Chondrocyte (in vitro differentiated cells): ENCODE measurements around the gene MYH13. TPM values are rescaled to one million over a fixed set of nuclear protein-coding genes. Genes with fewer than 3 reads are reported as not detected.

Source experiments
- DNase-seq: peaks from one replicate; pipeline ENCODE4 v3.0.0; 2021; ENCODE audit warnings: mixed read lengths, low spot score
- H3K27ac Mint-ChIP-seq: one replicate; pipeline ENCODE4 v1.8.0; 2021; ENCODE audit warnings: mild to moderate bottlenecking, moderate library complexity, mixed read lengths; ENCODE audit not compliant: unreplicated experiment
- H3K27me3 Mint-ChIP-seq: 2 replicates; pipeline ENCODE4 v1.8.0; 2021; ENCODE audit warnings: low read depth, mixed read lengths
- H3K36me3 Mint-ChIP-seq: 2 replicates; pipeline ENCODE4 v1.8.0; 2021; ENCODE audit warnings: low read depth, mixed read lengths
- H3K4me1 Mint-ChIP-seq: 2 replicates; pipeline ENCODE4 v1.8.0; 2021; ENCODE audit warnings: low read depth, mild to moderate bottlenecking, mixed read lengths
- H3K4me3 Mint-ChIP-seq: one replicate; pipeline ENCODE4 v1.8.0; 2021; ENCODE audit warnings: mild to moderate bottlenecking, moderate library complexity, mixed read lengths; ENCODE audit not compliant: unreplicated experiment
- H3K9me3 Mint-ChIP-seq: 2 replicates; pipeline ENCODE4 v1.8.0; 2021; ENCODE audit warnings: low read depth, mixed read lengths
- CTCF ChIP-seq: fragments of 200-600 bp; sonication (generic); IDR thresholded peaks from 2 replicates; pipeline ENCODE4 v1.5.0; 2021; ENCODE audit warnings: antibody characterized with exemption, mild to moderate bottlenecking, moderate library complexity
- total RNA-seq: library from RNA; stranded (reverse); gene quantifications from 3 replicates; pipeline ENCODE4 v1.2.1, GENCODE V29; 2021

Gene MYH13
- total RNA-seq, 1 donor from 2014 or later, result not detected

- Mint-ChIP-seq H3K36me3 (no peaks in the 10 kb centered on the region), H3K27ac (no peak overlapping the region), H3K4me3 (no peak overlapping the region), H3K9me3 (no peaks in the 10 kb centered on the region), H3K4me1 (peaks cover 3% of the 10 kb centered on the region), H3K27me3 (peaks cover 15% of the 10 kb centered on the region)
- DNase-seq, result no peak
- peak; percentile 89 for TF ChIP-seq CTCF
Observed at GRCh38 chr17:10327640-10328039, 45.2 kb downstream of the MYH13 start.

GRCh38 chr17:10325031-10325695, 47.6 kb downstream of the MYH13 start:
- Mint-ChIP-seq H3K9me3 (no peaks in the 10 kb centered on the region), H3K36me3 (no peaks in the 10 kb centered on the region), H3K4me3 (no peak overlapping the region)

GRCh38 chr17:10323812-10324610, 48.8 kb downstream of the MYH13 start:
- H3K27ac Mint-ChIP-seq, result no peak overlapping the region
- no peak for TF ChIP-seq CTCF
- peaks cover 3% of the 10 kb centered on the region for H3K4me1 Mint-ChIP-seq
- H3K9me3 Mint-ChIP-seq, result no peaks in the 10 kb centered on the region
- peaks cover 25% of the 10 kb centered on the region for H3K27me3 Mint-ChIP-seq
- H3K4me3 Mint-ChIP-seq, result no peak overlapping the region
- no peak for DNase-seq
- H3K36me3 Mint-ChIP-seq, result no peaks in the 10 kb centered on the region

More at GRCh38 chr17:10325031-10325695, 47.6 kb downstream of the MYH13 start:
- Mint-ChIP-seq H3K4me1 (peaks cover 3% of the 10 kb centered on the region), H3K27me3 (peaks cover 29% of the 10 kb centered on the region), H3K27ac (no peak overlapping the region)
- no peak for TF ChIP-seq CTCF
- no peak for DNase-seq

GRCh38 chr17:10318535-10318934, 54.3 kb downstream of the MYH13 start:
- no peaks in the 10 kb centered on the region for H3K4me1 Mint-ChIP-seq
- peaks cover 24% of the 10 kb centered on the region for H3K27me3 Mint-ChIP-seq
- TF ChIP-seq CTCF, result no peak
- no peaks in the 10 kb centered on the region for H3K9me3 Mint-ChIP-seq
- H3K4me3 Mint-ChIP-seq, result no peak overlapping the region
- no peaks in the 10 kb centered on the region for H3K36me3 Mint-ChIP-seq
- H3K27ac Mint-ChIP-seq, result no peak overlapping the region
- no peak for DNase-seq

- Mint-ChIP-seq H3K4me1 (no peaks in the 10 kb centered on the region), H3K4me3 (no peak overlapping the region), H3K27me3 (peaks cover 22% of the 10 kb centered on the region), H3K27ac (no peak overlapping the region), H3K9me3 (no peaks in the 10 kb centered on the region), H3K36me3 (no peaks in the 10 kb centered on the region)
- TF ChIP-seq CTCF, result peak; percentile 18
- DNase-seq, result no peak
Observed at GRCh38 chr17:10317543-10317834, 55.3 kb downstream of the MYH13 start.
